Thyroid gland (tissue), 4 donors: ENCODE measurements around the gene AMMECR1.

Experiments
- POLR2A ChIP-seq, 2 donors: fragments of 450-650 bp; IDR thresholded peaks; one replicate each; pipeline ENCODE4 v1.6.1; 2017; ENCODE audit warnings: antibody characterized with exemption in 2 of 2, mild to moderate bottlenecking in 2 of 2, moderate library complexity in 1 of 2
- TF ChIP-seq, protein P1 (sequence below), 6 experiments: fragments of 200-600 bp in 3 of 6; fragments of 450-650 bp in 3 of 6; sonication (generic) in 3 of 6; IDR thresholded peaks; one replicate each; pipeline ENCODE4 v1.5.1; 2016 to 2019; ENCODE audit warnings: antibody characterized with exemption in 6 of 6, mild to moderate bottlenecking in 2 of 6, inconsistent platforms in 1 of 6, moderate library complexity in 1 of 6

DNA sequence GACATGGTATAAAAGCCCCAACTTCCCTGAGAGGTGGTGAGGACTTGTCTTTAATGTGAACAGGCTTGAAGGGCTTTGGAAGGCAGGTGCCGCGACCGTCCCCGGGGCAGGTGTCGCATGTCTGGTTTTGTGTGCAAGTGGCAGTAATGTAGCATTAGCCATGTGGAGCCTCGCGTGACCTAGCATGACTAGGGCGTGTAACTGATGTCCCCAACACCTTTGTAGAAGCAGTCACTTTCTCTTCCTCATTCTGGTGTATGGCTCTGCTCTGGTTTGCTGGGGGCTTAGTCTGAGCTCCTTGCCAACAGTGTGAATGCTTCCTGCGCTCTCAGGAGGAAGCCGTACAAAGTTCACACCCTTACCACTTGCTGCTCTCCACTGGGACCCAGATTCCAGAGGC lies 145.7 kb downstream of the AMMECR1 start:
- TF ChIP-seq POLR2A (IDR thresholded peaks at IDR 0.05) = no peak
- TF ChIP-seq, protein P1, sequence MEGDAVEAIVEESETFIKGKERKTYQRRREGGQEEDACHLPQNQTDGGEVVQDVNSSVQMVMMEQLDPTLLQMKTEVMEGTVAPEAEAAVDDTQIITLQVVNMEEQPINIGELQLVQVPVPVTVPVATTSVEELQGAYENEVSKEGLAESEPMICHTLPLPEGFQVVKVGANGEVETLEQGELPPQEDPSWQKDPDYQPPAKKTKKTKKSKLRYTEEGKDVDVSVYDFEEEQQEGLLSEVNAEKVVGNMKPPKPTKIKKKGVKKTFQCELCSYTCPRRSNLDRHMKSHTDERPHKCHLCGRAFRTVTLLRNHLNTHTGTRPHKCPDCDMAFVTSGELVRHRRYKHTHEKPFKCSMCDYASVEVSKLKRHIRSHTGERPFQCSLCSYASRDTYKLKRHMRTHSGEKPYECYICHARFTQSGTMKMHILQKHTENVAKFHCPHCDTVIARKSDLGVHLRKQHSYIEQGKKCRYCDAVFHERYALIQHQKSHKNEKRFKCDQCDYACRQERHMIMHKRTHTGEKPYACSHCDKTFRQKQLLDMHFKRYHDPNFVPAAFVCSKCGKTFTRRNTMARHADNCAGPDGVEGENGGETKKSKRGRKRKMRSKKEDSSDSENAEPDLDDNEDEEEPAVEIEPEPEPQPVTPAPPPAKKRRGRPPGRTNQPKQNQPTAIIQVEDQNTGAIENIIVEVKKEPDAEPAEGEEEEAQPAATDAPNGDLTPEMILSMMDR (IDR thresholded peaks at IDR 0.05) = no peak
